Lower leg skin (tissue), 3 donors: ENCODE results near the gene WWOX.

Source experiments
- POLR2A ChIP-seq, 2 donors: fragments of 450-650 bp; IDR thresholded peaks; one replicate each; pipeline ENCODE4 v1.6.1; 2016 to 2017; ENCODE audit warnings: antibody characterized with exemption in 2 of 2, mild to moderate bottlenecking in 1 of 2, moderate library complexity in 1 of 2
- TF ChIP-seq, protein P1 (sequence below), 3 donors: fragments of 450-650 bp; IDR thresholded peaks; one replicate each; pipeline ENCODE4 v1.5.1; 2016; ENCODE audit warnings: antibody characterized with exemption in 3 of 3, mild to moderate bottlenecking in 3 of 3, moderate library complexity in 2 of 3

DNA sequence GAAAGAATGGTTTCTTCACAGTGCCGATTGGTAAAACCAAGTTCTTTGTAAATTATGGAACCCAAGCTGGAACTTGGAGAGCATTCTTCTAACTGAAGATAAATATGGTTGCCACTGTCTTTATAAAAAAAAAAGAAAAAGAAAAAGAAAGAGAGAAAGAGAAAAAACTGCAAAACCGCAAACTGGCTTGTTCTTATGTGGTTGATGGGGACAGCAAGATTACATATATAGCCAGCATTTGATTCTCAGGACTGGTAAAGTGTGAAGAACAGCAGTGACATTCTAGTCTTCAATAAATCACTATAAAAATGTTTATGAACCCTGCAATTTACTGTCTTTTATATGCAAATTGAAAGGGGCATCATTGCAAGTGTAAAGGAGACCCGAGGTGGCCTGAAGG is 896.0 kb downstream of the WWOX start:
- TF ChIP-seq, protein P1, sequence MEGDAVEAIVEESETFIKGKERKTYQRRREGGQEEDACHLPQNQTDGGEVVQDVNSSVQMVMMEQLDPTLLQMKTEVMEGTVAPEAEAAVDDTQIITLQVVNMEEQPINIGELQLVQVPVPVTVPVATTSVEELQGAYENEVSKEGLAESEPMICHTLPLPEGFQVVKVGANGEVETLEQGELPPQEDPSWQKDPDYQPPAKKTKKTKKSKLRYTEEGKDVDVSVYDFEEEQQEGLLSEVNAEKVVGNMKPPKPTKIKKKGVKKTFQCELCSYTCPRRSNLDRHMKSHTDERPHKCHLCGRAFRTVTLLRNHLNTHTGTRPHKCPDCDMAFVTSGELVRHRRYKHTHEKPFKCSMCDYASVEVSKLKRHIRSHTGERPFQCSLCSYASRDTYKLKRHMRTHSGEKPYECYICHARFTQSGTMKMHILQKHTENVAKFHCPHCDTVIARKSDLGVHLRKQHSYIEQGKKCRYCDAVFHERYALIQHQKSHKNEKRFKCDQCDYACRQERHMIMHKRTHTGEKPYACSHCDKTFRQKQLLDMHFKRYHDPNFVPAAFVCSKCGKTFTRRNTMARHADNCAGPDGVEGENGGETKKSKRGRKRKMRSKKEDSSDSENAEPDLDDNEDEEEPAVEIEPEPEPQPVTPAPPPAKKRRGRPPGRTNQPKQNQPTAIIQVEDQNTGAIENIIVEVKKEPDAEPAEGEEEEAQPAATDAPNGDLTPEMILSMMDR (IDR thresholded peaks at IDR 0.05), result no peak
- TF ChIP-seq POLR2A (IDR thresholded peaks at IDR 0.05), result no peak
